ENCODE measurements around the gene ILDR2.
"Not testable (repeated sequence)": the region's sequence is repeated elsewhere in the genome, so short reads cannot be mapped to it uniquely, and the experiment has no call there.

Gene ILDR2

DNA sequence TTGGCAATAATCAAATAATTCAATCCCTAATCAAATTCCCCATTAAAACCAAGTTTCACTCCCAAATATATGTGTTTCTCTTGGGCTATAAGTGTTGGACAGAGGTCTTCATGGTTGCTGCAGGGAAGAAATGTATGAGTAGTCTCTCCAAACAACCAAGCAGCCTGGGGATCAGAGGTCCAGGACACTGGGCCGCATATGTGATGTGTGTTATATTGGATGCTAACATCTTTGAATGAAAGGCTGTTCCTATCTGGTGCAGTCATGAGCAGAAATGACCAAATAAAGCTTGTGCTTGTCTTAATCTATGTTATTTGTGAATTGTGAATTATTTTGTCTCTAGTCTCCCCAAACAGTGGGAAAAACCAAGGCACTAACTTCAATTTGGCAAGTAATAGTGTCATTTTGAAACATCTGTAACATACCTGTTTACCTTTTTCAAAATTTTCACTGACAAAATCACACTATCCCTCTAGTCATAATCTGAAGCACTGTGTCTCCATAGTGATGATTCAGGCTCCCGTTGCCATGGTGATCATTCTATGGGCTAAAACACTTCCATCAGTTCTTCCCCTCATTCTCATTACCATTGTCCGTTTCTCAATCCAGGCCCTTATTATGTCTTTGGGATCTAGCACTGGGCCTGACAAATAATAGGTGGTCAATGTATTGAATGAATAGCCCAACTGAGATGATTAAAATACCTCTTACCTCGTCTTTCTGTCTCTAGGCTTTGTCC, 86.8 kb downstream of the ILDR2 start:
- no peak for DNase-seq (ENCODE audit: low read depth)

- no peak for DNase-seq (ENCODE audit: low read depth)
These were observed 90.4 kb downstream of the ILDR2 start for GRCh38 chr1:166884971-166885370.

- DNase-seq (ENCODE audit: low read depth) = no peak
These were observed 91.2 kb downstream of the ILDR2 start for GRCh38 chr1:166884040-166884642.

- DNase-seq (ENCODE audit: low read depth) = no peak
These were observed 92.4 kb downstream of the ILDR2 start for GRCh38 chr1:166882893-166883292.

- DNase-seq (ENCODE audit: low read depth) = not testable (repeated sequence)
These were observed 97.0 kb downstream of the ILDR2 start for GRCh38 chr1:166878173-166878917.

DNA sequence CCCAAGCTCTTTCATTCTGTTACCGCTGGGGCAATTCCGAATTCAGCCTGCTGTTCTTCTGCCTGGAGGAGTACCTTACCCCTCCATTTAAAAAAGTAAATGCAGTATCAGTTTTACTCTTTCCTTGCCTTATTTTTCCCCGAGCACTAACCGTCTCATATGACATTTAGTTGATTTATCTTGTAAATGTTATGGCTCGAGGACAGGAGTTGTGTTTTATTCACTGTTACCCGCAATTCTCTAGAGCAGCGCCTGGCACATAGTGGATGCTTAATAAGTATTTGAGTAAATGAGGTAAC, 98.9 kb downstream of the ILDR2 start:
- DNase-seq (ENCODE audit: low read depth) = no peak

DNA sequence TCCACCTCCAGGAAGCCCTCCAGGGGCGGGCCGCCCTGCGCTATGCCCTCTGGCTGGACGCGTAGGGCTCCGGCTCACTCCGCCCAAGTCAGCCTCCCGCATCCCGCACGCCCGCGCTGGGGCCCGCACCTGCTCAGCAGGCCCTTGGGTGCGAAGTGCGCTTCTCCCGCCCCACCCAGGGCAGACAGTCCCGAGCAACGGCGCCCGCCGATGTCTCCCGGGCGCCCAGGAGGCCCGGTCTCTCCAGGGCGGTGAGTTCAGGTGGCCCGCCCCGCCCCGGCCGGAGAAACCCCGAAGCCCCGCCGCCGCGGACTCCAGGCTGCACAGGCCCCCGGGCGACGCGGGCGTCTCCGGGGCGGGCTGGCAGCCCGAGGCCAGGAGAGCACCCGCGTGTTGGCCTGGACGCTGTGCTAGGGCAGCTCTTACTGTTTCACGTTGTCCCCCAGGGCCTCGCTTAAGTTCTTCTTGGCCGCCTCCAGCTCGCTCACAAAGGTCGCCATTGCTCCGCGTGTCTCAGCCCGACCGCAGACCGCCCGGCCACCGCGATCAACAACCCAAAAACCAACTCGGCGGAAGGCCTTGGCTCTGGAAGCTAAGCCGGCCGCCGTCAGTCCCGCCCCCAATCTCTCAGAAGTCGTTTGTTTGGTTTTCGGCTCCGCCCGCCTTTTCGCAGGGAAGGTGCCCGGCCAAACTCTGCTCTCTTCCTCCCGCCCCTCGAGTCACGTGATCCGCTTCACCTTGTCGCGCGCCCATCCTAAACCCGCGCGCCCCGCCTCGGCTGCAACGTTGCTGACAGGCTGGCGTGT, 99.4 kb downstream of the ILDR2 start, which contains the start of gene TADA1:
Gene TADA1 (minus strand): TSS at position 531 of the 806 bp plus-strand sequence. CDS start 31 bp downstream, at position 500.
- DNase-seq (ENCODE audit: low read depth) = peak; percentile 95

- no peak for DNase-seq (ENCODE audit: low read depth)
These were observed 100.0 kb downstream of the ILDR2 start for GRCh38 chr1:166875302-166875733.

- no peak for DNase-seq (ENCODE audit: low read depth)
These were observed 100.9 kb downstream of the ILDR2 start for GRCh38 chr1:166874464-166874863.

- DNase-seq (ENCODE audit: low read depth) = no peak
These were observed 104.8 kb downstream of the ILDR2 start for GRCh38 chr1:166870584-166870983.

GRCh38 chr1:166869318-166870099, 105.8 kb downstream of the ILDR2 start:
- no peak for DNase-seq (ENCODE audit: low read depth)

DNA sequence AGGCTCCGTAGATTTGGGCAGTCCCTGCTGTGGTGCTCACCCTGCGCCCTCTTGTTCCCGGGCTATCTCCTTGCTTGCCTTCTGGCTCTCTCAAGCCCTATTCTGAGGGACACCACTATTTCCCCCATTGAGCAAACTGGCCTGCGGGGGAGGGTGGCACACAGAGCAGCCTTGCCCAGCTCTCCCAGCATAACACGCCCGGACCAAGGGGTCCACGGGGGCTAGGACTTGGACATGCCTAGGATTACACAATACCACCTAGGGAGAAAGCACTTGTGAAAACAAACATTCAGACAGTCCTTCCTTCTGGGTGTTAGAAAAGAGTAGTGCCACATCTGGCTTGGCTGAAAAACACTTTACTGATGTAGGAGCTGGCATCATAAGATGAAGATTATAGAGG, 106.7 kb downstream of the ILDR2 start:
- no peak for DNase-seq (ENCODE audit: low read depth)

DNA sequence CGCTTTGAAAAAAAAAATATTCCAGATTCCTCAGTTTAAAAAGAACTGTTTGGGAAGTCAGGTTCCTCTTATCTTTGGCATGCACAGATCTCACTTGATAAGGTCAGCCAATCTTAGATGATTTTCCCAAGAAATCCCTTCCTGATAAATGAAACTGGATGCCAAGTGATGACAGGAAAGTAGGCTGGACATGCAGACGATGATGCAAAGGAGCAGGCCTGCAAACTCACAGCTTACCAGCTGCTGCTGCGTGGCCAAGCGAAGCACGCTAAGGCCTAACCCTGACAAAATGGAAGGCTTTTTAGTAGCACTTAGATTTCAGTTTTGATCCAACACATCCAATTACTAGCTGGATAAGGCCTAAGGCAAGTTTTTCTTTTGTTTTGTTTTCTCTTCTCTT, 109.4 kb downstream of the ILDR2 start:
- no peak for DNase-seq (ENCODE audit: low read depth)

DNA sequence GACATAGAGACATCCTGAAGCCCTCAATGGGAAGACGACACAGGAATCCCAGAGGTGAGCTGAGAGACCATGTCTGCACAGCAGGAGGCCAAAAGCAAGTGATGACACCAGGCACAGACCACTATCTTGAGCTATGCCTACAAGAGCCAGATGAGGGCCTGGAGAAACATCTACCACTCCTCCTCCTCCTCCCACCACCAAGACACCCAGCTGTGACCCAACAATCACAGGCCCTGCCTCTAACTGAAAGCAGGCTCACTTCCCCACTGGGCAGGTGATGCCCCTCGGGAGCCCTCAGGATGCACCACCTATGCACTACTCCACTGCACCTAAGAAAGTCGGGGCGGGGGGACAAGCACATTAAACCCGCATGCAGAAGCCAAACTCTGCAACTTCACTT, 115.7 kb downstream of the ILDR2 start:
- no peak for DNase-seq (ENCODE audit: low read depth)

GRCh38 chr1:166858726-166859419, 116.5 kb downstream of the ILDR2 start:
- no peak for DNase-seq (ENCODE audit: low read depth)
